ENCODE measurements around the gene G3BP2.

DNA sequence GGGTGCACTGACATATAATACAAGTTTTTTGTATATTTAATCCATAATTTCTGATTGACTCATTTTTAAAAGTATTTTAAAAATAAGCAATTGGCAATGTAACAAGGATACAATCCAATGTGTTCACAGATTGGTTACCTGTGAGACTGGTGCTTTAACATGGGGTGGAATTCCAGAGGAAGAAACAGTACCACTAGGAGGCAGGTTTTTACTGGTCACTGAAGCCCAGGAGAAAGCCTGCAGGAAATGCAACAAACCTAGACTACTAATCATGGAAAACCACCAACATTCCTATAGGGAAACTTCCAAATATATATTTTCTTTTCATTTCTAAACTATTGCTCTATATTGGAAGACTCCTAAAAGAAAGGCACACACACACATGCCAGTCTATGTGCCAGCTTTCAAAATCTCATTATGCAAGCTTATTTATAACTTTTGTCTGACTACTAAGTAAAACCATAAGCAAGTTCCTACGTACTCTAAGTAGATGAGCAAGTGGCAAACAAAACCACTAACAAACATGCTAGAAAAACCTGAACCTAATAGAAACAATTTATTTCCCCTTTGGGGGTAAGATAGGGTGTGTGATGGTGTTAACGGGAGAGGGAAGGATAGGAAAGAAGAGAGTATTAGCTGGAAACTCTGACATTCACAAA, 19.2 kb downstream of the G3BP2 start:
- TF ChIP-seq RUNX3 (IDR thresholded peaks at IDR 0.05; ENCODE audit: low read length) (no peak), JUND (IDR thresholded peaks at IDR 0.05; ENCODE audit: low read depth, low read length) (no peak), SREBF1 (IDR thresholded peaks at IDR 0.05; ENCODE audit: low read length) (no peak), POLR2AphosphoS5 (IDR thresholded peaks at IDR 0.05; ENCODE audit: low read length) (no peak), TAF1 (IDR thresholded peaks at IDR 0.05; ENCODE audit: borderline replicate concordance, low read depth, low read length) (no peak), ZNF24 (IDR thresholded peaks at IDR 0.05) (no peak)
- TF ChIP-seq, protein P1, sequence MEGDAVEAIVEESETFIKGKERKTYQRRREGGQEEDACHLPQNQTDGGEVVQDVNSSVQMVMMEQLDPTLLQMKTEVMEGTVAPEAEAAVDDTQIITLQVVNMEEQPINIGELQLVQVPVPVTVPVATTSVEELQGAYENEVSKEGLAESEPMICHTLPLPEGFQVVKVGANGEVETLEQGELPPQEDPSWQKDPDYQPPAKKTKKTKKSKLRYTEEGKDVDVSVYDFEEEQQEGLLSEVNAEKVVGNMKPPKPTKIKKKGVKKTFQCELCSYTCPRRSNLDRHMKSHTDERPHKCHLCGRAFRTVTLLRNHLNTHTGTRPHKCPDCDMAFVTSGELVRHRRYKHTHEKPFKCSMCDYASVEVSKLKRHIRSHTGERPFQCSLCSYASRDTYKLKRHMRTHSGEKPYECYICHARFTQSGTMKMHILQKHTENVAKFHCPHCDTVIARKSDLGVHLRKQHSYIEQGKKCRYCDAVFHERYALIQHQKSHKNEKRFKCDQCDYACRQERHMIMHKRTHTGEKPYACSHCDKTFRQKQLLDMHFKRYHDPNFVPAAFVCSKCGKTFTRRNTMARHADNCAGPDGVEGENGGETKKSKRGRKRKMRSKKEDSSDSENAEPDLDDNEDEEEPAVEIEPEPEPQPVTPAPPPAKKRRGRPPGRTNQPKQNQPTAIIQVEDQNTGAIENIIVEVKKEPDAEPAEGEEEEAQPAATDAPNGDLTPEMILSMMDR (IDR thresholded peaks at IDR 0.05 in 2 of 3, conservative IDR thresholded peaks at IDR 0.05 in 1 of 3; ENCODE audit: control insufficient read depth in 2 of 3, extremely low read depth in 1 of 3, insufficient read depth in 1 of 3, low read depth in 3 of 3, low read length in 3 of 3), result peak; percentile 17 to 41 (median 24); a peak in 2 of 6 replicates
- TF ChIP-seq, protein P2, sequence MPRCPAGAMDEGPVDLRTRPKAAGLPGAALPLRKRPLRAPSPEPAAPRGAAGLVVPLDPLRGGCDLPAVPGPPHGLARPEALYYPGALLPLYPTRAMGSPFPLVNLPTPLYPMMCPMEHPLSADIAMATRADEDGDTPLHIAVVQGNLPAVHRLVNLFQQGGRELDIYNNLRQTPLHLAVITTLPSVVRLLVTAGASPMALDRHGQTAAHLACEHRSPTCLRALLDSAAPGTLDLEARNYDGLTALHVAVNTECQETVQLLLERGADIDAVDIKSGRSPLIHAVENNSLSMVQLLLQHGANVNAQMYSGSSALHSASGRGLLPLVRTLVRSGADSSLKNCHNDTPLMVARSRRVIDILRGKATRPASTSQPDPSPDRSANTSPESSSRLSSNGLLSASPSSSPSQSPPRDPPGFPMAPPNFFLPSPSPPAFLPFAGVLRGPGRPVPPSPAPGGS (IDR thresholded peaks at IDR 0.05; ENCODE audit: borderline replicate concordance, insufficient read depth, low read depth, low read length, poor library complexity, severe bottlenecking), result no peak
- TF ChIP-seq, protein P3, sequence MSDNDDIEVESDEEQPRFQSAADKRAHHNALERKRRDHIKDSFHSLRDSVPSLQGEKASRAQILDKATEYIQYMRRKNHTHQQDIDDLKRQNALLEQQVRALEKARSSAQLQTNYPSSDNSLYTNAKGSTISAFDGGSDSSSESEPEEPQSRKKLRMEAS (IDR thresholded peaks at IDR 0.05; ENCODE audit: low read depth, low read length), result no peak
